CD4-positive, alpha-beta T cell treated with Interleukin-21 for 1 hour (primary cell): ENCODE data around the gene COPRS.
A peak's percentile ranks its signal among the peaks of the same experiment; 100 is the strongest.
"Not testable (repeated sequence)": the region's sequence is repeated elsewhere in the genome, so short reads cannot be mapped to it uniquely, and the experiment has no call there.

ENCODE experiments used
- DNase-seq: peaks from one replicate; pipeline ENCODE4 v3.0.0-alpha.2; 2020

Gene COPRS

DNA sequence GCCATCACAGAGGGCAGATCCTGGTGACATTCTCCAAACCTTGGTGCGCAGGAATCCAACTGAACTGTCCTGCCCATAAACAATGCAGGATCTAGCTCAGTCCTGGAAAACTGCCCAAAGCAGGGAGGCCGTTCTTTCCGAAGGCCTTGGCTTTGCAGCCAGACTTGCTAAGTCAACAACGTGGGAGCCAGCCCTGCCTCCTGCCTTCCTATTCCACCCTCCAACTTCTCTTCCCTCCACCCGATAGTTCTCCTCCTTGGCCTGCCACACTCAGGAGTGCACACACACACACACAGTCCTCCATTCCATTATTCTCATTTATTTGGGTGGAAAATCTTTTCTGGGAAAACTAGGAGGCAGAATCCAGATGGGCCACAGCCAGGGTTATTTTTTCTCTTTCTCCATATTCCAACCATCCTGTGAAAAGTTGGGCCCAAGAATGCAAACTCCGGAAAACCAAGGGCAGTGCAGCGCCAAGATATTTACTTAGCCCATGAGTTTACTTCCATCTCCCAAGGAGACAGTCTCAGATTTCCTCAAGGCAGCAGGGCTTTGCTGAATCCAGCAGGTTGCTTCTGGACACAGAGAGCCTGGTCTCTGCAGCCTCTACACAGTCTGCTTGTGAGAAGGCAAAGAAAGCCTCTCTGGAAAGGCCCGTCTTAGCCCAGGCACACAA lies 15.8 kb downstream of the COPRS start:
- DNase-seq = no peak

DNA sequence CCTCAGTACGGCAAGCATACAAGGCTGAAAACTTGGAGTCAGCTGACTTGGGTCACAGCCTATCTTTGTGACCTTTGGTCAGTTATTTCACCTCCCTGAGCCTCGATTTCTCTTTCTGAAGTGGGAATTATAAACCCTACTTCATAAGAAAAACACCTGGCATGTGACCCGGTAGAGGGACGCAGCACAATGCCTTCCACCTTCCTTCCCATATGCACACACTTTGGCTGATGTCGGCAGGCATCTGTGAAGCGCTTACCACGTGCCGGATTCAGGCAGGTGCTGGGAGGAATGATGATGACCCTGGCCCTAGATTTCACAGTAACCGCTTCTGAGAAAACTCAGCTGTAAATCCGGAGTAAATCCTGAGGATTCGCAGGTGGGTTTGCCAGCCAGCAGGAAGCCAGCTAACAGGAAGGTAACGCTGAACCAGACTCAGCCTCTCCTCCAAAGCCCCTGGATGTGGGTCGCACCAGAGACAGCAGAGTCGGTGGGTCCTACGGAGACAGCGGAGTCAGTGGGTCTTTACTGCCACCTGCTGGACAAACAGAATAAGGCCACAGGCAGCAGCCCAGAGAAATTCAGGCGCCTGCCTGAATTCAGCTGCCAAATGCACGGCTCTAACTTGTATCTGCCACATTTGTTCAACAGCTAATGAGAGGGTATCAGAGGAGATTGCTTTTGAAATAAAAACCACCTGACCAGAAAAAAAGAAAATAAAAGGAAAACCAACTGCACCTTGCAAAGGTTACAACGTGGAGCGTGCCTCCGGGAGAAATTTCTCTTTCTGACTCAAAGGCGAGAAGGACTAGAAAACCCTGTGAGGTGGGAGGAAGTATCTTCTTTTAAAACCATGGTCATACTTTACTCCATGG lies 16.6 kb downstream of the COPRS start:
- peak; percentile 66 for DNase-seq

GRCh38 chr17:31841850-31842194 lies 17.2 kb downstream of the COPRS start:
- DNase-seq = no peak

DNA sequence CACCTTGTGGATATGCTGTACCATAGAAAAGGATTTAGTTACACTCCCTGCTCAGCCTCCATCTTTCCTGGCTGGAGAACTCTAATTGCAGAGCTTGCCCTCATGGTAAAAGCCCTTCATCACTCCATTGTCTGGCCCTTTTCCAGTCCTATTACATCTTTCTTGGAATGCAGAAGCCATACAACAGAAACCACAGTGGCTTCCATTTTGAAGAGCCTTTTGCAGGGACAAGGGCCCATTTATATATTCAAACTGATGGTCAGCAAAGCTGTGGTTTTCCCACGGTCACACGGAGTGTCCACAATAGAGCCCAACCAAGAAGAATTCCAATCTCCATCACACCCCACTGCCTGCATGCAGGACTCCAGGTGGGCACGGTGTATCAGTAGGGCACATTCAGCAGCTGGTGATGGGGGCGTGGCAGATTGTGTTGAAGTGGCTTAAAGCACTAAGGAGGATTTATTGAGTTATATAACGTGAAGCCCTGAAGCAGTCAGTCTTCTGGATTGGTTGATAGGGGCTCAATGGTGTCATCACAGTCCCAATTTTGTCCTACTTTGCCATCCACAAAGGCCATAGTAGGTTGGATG lies 20.3 kb downstream of the COPRS start:
- DNase-seq = no peak

- no peak for DNase-seq
Observed at GRCh38 chr17:31835984-31836383, 23.1 kb downstream of the COPRS start.

DNA sequence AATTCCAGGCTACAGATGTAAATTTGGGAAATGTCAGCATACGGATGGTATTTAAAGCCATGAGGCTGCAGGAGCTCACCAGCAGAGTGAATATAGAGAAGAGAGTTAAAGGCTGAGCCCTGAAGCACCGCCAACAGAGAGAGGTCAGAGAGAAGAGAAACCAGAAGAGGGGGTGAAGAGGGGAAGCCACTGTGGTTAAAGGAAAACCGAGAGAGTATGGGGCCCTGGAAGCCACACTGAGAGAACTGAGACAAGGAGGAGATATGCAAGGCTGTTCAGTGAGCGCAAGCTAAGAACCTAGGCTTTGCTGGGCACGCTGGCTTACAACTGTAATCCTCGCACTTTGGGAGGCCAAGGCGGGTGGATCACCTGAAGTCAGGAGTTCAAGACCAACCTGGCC lies 24.6 kb downstream of the COPRS start:
- DNase-seq = no peak

GRCh38 chr17:31832746-31833145 lies 26.3 kb downstream of the COPRS start:
- no peak for DNase-seq

- DNase-seq = no peak
Observed at GRCh38 chr17:31830971-31831858, 27.8 kb downstream of the COPRS start.

DNA sequence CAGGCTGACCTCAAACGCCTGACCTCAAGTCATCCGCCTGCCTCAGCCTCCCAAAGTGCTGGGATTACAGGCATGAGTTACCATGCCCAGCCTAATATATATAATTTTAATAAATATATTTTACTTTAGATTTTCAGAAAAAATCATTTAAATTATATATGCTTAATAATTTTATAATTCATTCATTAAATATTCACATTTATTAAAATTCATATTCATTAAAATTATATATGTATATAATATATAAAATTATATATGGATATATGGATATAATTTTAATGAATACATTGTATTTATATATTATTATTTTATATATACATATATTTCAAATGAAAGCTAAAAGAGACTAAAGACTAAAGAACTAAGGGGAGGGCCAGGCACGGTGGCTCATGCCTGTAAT lies 29.4 kb downstream of the COPRS start:
- no peak for DNase-seq

- DNase-seq = not testable (repeated sequence)
Observed at GRCh38 chr17:31828955-31829354, 30.1 kb downstream of the COPRS start.

DNA sequence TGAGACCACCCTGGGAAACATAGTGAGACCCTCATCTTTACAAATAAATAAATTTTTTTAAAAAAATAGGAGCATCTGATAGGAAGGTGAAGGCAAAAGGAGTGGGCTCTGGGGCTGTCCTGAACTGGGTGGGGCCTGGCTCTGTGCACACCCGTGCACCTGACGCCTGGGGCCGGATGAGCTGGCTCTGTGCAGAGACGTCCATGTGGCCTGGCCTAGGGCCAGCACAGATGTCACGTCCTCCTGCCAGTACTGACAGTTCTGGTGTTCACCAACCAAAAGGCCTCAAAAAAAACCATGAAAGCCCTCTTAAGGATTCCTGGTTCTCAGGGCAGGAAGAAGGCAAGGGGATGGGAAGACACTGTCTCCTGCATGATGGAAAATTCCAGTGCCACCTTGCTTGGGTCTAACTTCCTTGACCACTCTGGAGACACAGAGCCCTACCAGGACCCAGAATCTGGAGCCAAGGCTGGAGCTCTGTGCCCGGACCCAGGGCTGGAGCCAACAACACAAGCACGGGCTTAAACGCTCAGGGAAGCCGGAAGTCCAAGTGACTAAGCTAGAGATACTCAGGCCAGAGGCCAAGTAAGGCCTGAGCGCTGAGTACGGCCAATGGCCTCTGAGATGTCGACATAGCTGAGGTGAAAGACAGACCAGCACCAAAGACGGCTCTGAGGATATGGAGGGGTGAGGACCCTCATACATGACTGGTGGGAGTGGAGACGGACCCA lies 32.9 kb downstream of the COPRS start:
- no peak for DNase-seq

- no peak for DNase-seq
Observed at GRCh38 chr17:31824766-31825360, 34.2 kb downstream of the COPRS start.

GRCh38 chr17:31823014-31823413 lies 36.0 kb downstream of the COPRS start:
- DNase-seq = no peak

- DNase-seq = no peak
Observed at GRCh38 chr17:31820691-31821435, 38.2 kb downstream of the COPRS start.

GRCh38 chr17:31819578-31819977 lies 39.5 kb downstream of the COPRS start:
- no peak for DNase-seq

GRCh38 chr17:31818863-31819262 lies 40.2 kb downstream of the COPRS start:
- DNase-seq = not testable (repeated sequence)

DNA sequence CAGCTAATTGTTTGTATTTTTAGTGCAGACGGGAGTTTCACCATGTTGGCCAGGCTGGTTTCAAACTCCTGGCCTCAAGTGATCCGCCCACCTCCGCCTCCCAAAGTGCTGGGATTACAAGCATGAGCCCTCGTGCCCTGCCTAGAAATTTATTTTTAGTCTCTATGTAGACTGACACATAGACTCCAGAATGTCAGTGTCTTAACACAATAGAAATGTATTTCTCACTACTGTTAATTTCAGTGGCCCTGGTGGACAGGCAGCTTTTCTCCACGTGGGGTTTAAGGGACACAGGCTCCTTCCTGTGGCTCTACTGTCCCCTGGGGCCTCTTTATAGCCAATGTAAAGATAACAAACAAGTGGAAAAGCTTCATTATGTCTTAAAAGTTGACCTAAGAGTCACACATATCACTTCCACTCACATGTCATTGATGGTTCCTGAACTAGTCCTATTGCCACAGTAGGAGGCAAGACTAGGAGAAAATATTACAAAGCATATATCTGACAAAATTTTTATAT lies 43.8 kb downstream of the COPRS start:
- no peak for DNase-seq

DNA sequence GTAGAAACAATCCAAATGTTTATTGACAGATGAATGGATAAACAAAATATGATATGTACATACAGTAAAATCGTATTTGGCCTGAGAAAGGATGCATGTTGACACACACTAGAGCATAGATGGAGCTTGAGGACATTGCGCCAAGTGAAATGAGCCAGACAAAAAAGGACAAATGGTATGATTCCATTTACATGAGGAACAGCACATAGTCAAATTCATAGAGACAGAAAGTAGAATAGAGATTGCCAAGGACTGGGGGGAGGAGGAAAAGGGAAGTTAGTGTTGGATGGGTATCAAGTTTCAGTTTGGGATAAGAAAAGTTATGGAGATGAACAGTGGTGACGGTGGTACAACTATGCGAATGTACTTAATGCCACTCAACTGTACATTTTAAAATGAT lies 47.9 kb downstream of the COPRS start:
- DNase-seq = no peak

- DNase-seq = not testable (repeated sequence)
Observed at GRCh38 chr17:31809876-31810275, 49.2 kb downstream of the COPRS start.

- DNase-seq = no peak
Observed at GRCh38 chr17:31808521-31809050, 50.5 kb downstream of the COPRS start.

- DNase-seq = no peak
Observed at GRCh38 chr17:31807846-31808245, 51.2 kb downstream of the COPRS start.
